ENCODE data around the gene ADAM23.
"Not testable (repeated sequence)": the region's sequence is repeated elsewhere in the genome, so short reads cannot be mapped to it uniquely, and the experiment has no call there.

The ADAM23 gene

GRCh38 chr2:206442833-206443734, at the start of gene ADAM23:
Gene ADAM23, plus strand, starts transcription at chr2:206443532. Its CDS starts 335 bp downstream, at chr2:206443867.
- peak; percentile 69 for TF ChIP-seq CTCF (conservative IDR thresholded peaks at IDR 0.05)
- H3K27ac ChIP-seq: peak within 1 kb of the TSS; percentile 65; the same call in 1 of the 2 replicates

DNA sequence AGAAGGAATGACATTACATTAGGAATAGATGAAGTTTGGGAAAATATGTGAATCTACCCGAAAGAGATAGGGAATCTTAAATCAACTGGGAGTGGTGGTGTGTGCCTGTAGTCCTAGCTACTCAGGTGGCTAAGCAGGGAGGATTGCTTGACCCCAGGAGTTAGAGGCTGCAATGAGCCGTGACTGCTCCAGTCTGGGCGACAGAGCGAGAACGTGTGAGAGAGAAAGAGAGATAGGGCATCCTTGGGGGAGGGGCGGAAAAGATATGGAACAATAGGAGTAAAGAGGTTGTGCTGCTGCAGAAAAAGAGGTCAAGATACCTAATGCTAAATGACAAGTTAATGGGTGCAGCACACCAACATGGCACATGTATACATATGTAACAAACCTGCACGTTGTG, 47.1 kb upstream of the ADAM23 start:
- H3K27ac ChIP-seq: no peak overlapping the region
- no peak for TF ChIP-seq CTCF (conservative IDR thresholded peaks at IDR 0.05)

- H3K27ac ChIP-seq: not testable (repeated sequence)
These were observed 40.3 kb upstream of the ADAM23 start for GRCh38 chr2:206402956-206403569.

- no peak for TF ChIP-seq CTCF (conservative IDR thresholded peaks at IDR 0.05)
- no peak overlapping the region for H3K27ac ChIP-seq
These were observed 34.7 kb upstream of the ADAM23 start for GRCh38 chr2:206408323-206409320.

DNA sequence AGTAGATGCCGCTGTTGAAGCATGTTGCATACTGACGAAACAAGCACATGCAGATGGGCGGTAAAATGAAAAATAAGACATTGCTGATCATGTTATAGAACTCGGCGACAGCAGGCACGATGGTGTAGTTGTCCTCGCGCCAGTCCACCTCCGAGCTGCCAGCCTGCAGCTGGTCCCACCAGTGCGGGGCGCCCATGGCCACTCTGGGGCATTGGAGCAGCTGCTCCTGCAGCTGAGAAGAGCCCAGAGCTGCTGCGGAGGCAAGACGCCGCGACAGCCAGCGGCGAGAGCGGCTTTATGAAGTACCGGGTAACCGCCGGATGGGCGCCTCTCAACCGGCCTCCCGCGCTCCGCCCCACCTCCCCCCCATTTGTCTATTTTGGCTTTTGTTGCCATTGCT, 32.6 kb upstream of the ADAM23 start:
- TF ChIP-seq CTCF (conservative IDR thresholded peaks at IDR 0.05): no peak
- H3K27ac ChIP-seq: no peak overlapping the region

- no peak overlapping the region; the same call in 1 of the 2 replicates for H3K27ac ChIP-seq
- TF ChIP-seq CTCF (conservative IDR thresholded peaks at IDR 0.05): no peak
These were observed 27.6 kb upstream of the ADAM23 start for GRCh38 chr2:206415618-206416243.

- TF ChIP-seq CTCF (conservative IDR thresholded peaks at IDR 0.05): no peak
- H3K27ac ChIP-seq: no peak overlapping the region
These were observed 24.4 kb upstream of the ADAM23 start for GRCh38 chr2:206418968-206419367.

All from VCaP (cell line).